Stomach (tissue), 9 donors: ENCODE results near the gene CCSER1. TPM values are rescaled to one million over a fixed set of nuclear protein-coding genes. Genes with fewer than 3 reads are reported as not detected.
A peak's percentile ranks its signal among the peaks of the same experiment; 100 is the strongest.

Experiments
- DNase-seq, 2 donors: peaks; one replicate each; pipeline versions ENCODE4 v3.0.0 to v3.0.0-alpha.2; 2013 to 2019
- H3K27ac ChIP-seq, 5 donors: fragments of 200-600 bp in 4 of 5; sonication (generic) in 4 of 5; one replicate each; pipeline ENCODE4 v1.5.1; 2013 to 2019; ENCODE audit warnings: mild to moderate bottlenecking in 1 of 5, moderate library complexity in 1 of 5
- H3K27me3 ChIP-seq, 3 donors: fragments of 200-600 bp; sonication (generic); one replicate each; pipeline ENCODE4 v1.5.1; 2017 to 2019; ENCODE audit warnings: mixed run types in 1 of 3
- H3K36me3 ChIP-seq, 4 donors: fragments of 200-600 bp; sonication (generic); 1 replicate in 3 of 4; 2 replicates in 1 of 4; pipeline ENCODE4 v1.5.1; 2016 to 2019
- H3K4me1 ChIP-seq, 4 donors: fragments of 200-600 bp; sonication (generic); one replicate each; pipeline ENCODE4 v1.5.1; 2016 to 2019
- H3K4me3 ChIP-seq, 4 donors: fragments of 200-600 bp; sonication (generic) in 3 of 4; one replicate each; pipeline ENCODE4 v1.5.1; 2016 to 2019; ENCODE audit warnings: mild to moderate bottlenecking in 1 of 4
- H3K9me3 ChIP-seq, 4 donors: fragments of 200-600 bp; sonication (generic); one replicate each; pipeline ENCODE4 v1.5.1; 2016 to 2019
- CTCF ChIP-seq, 7 experiments: fragments of 450-650 bp in 4 of 7; fragments of 200-600 bp in 3 of 7; sonication (generic) in 3 of 7; IDR thresholded peaks; one replicate each; pipeline ENCODE4 v1.5.1; 2016 to 2019; ENCODE audit warnings: antibody characterized with exemption in 7 of 7, control low read depth in 2 of 7, mild to moderate bottlenecking in 1 of 7
- EP300 ChIP-seq: sonication (generic); formaldehyde crosslinking; IDR thresholded peaks from one replicate; pipeline ENCODE4 v1.6.1; 2017; ENCODE audit warnings: antibody characterized with exemption
- POLR2A ChIP-seq, 4 donors: fragments of 450-650 bp; IDR thresholded peaks; one replicate each; pipeline ENCODE4 v1.6.1; 2016; ENCODE audit warnings: antibody characterized with exemption in 4 of 4, control low read depth in 2 of 4, mild to moderate bottlenecking in 1 of 4, moderate library complexity in 1 of 4
- POLR2AphosphoS5 ChIP-seq, 3 donors: sonication (generic); formaldehyde crosslinking; IDR thresholded peaks; one replicate each; pipeline ENCODE4 v1.6.1; 2016; ENCODE audit warnings: antibody characterized with exemption in 3 of 3
- WGBS, 5 donors: extraction: QIAGEN DNeasy Blood & Tissue Kit in 3 of 5; methylation state at CpG; one replicate each; pipeline versions ENCODE4 v1.1.5 to v1.1.7; 2013 to 2018; 5-methylcytosine and 5-hydroxymethylcytosine counted together
- intact Hi-C: fragments of 100-400 bp; cut with DNase I; formaldehyde crosslinking; loops from one replicate; pipeline ENCODE4 v1.15.1; 2023; ENCODE audit warnings: low total_unique reads
- polyA plus RNA-seq, 3 donors: library from polyadenylated mRNA; stranded (reverse); fragments of 200-250 nt; gene quantifications; one replicate each; pipeline ENCODE4 v1.2.3, GENCODE V29; 2013
- total RNA-seq, 5 donors: library from RNA; depleted of rRNA; stranded (reverse); fragments of >200 nt; gene quantifications; one replicate each; pipeline versions ENCODE4 v1.1.0 to v1.2.3, GENCODE V29; 2014 to 2016
- donor health status: healthy with polysubstance abuse.
- donor health status: Bipolar disorder and iron deficiency.
- donor health status: healthy.

CCSER1 gene
- total and polyA plus RNA-seq, 8 donors, result 0.33 to 149 (median 15.2) TPM

- intact Hi-C loops, result no loop called here
- Histone ChIP-seq H3K4me3 (no peak overlapping the region), H3K27me3 (no peaks in the 10 kb centered on the region), H3K4me1 (no peaks in the 10 kb centered on the region), H3K27ac (no peak overlapping the region), H3K9me3 (no peaks in the 10 kb centered on the region), H3K36me3 (no peaks in the 10 kb centered on the region)
- no peak for TF ChIP-seq EP300
- TF ChIP-seq CTCF (IDR thresholded peaks at IDR 0.05), result no peak
- 85 to 98% (median 91%) methylated on average over 2 of the region's 2 CpGs for WGBS, 5 donors
- no peak for DNase-seq
Measured at GRCh38 chr4:90112715-90113114, 14.5 kb upstream of the CCSER1 start.

- TF ChIP-seq EP300 (no peak), POLR2AphosphoS5 (IDR thresholded peaks at IDR 0.05) (no peak), POLR2A (IDR thresholded peaks at IDR 0.05) (no peak), CTCF (IDR thresholded peaks at IDR 0.05) (no peak)
- Histone ChIP-seq H3K9me3 (no peaks in the 10 kb centered on the region), H3K4me3 (no peak overlapping the region), H3K27ac (no peak overlapping the region), H3K36me3 (no peaks in the 10 kb centered on the region), H3K4me1 (no peaks in the 10 kb centered on the region), H3K27me3 (no peaks in the 10 kb centered on the region)
- 58 to 98% (median 85%) methylated on average over 1 to 2 of the region's 2 CpGs for WGBS, 5 donors
- intact Hi-C loops, result no loop called here
- DNase-seq, result no peak
Measured at GRCh38 chr4:90113881-90114457, 13.2 kb upstream of the CCSER1 start.

GRCh38 chr4:90118527-90119195 lies 8.5 kb upstream of the CCSER1 start:
- TF ChIP-seq POLR2AphosphoS5 (IDR thresholded peaks at IDR 0.05) (no peak), CTCF (IDR thresholded peaks at IDR 0.05) (no peak), POLR2A (IDR thresholded peaks at IDR 0.05) (no peak), EP300 (no peak)
- intact Hi-C loops, result no loop called here
- Histone ChIP-seq H3K27me3 (no peaks in the 10 kb centered on the region), H3K9me3 (no peaks in the 10 kb centered on the region), H3K4me1 (no peaks in the 10 kb centered on the region), H3K27ac (no peak overlapping the region), H3K36me3 (no peaks in the 10 kb centered on the region), H3K4me3 (no peak overlapping the region)
- DNase-seq, result no peak
- 36 to 68% (median 54%) methylated on average over 4 of the region's 4 CpGs for WGBS, 5 donors

- DNase-seq, result peak in 1 of 2 donors; percentile 9
- H3K27me3 ChIP-seq, result no peaks in the 10 kb centered on the region
- H3K36me3 ChIP-seq, result no peaks in the 10 kb centered on the region
- no peaks in the 10 kb centered on the region for H3K9me3 ChIP-seq
- H3K4me3 ChIP-seq, result no peak overlapping the region
- no peak for TF ChIP-seq CTCF (IDR thresholded peaks at IDR 0.05)
- no peak for TF ChIP-seq POLR2A (IDR thresholded peaks at IDR 0.05)
- TF ChIP-seq EP300, result no peak
- TF ChIP-seq POLR2AphosphoS5 (IDR thresholded peaks at IDR 0.05), result no peak
- no peaks in the 10 kb centered on the region for H3K4me1 ChIP-seq
- H3K27ac ChIP-seq, result no peak overlapping the region
- intact Hi-C loops, result no loop called here
Measured at GRCh38 chr4:90120037-90120436, 7.2 kb upstream of the CCSER1 start.
